ENCODE data around the gene EML6. TPM values are rescaled to one million over a fixed set of nuclear protein-coding genes. Genes with fewer than 3 reads are reported as not detected.

The EML6 gene
- total RNA-seq: 4.0 and 4.1 TPM in 2 replicates

GRCh38 chr2:54723131-54723995, at the start of gene EML6:
Gene EML6, plus strand, starts transcription at chr2:54723662. Its CDS starts 1,400 bp downstream, at chr2:54725062.

Small RNAs within 50 kb of the gene (small RNA-seq; reads per million reads assigned to genes)
- not detected for gene RNU6-433P
- not detected for gene RNU7-81P

Data from subcutaneous preadipocyte (primary cell).